Measurements from ENCODE around the gene SLC2A1. TPM values are rescaled to one million over a fixed set of nuclear protein-coding genes. Genes with fewer than 3 reads are reported as not detected.

Gene SLC2A1
- total RNA-seq, 2 donors from 2014 or later, result 4.2 to 13.2 TPM

DNA sequence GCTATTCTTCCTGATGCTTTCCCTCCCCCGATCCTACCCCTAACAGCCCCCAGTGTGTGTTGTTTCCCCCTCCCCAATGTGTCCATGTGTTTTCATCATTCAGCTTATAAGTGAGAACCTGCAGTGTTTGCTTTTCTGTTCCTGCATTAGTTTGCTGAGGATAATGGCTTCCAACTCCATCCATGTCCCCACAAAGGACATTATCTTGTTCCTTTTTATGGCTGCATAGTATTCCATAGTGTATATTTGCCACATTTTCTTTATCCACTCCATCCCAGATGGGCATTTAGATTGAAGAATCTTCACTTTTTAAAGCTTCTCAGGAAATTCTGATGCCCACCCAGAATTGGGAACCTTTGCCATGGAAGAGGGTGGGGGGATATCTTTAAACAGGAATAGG, 19.0 kb upstream of the SLC2A1 start:
- Histone ChIP-seq H3K9me3 (no peaks in the 10 kb centered on the region), H3K4me3 (no peak overlapping the region), H3K27ac (no peak overlapping the region), H3K36me3 (replicated peaks in 1 of 2; ENCODE audit: insufficient read depth in 1 of 2, low read depth in 2 of 2) (no peaks in the 10 kb centered on the region), H3K4me1 (no peaks in the 10 kb centered on the region), H3K27me3 (no peaks in the 10 kb centered on the region)
- TF ChIP-seq POLR2A (IDR thresholded peaks at IDR 0.05), result no peak
- TF ChIP-seq, protein P1, sequence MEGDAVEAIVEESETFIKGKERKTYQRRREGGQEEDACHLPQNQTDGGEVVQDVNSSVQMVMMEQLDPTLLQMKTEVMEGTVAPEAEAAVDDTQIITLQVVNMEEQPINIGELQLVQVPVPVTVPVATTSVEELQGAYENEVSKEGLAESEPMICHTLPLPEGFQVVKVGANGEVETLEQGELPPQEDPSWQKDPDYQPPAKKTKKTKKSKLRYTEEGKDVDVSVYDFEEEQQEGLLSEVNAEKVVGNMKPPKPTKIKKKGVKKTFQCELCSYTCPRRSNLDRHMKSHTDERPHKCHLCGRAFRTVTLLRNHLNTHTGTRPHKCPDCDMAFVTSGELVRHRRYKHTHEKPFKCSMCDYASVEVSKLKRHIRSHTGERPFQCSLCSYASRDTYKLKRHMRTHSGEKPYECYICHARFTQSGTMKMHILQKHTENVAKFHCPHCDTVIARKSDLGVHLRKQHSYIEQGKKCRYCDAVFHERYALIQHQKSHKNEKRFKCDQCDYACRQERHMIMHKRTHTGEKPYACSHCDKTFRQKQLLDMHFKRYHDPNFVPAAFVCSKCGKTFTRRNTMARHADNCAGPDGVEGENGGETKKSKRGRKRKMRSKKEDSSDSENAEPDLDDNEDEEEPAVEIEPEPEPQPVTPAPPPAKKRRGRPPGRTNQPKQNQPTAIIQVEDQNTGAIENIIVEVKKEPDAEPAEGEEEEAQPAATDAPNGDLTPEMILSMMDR (IDR thresholded peaks at IDR 0.05), result no peak
- DNase-seq (no peak), ATAC-seq (no peak)
- WGBS, 2 donors, result 90 to 100% methylated on average over 1 of the region's 1 CpG
- intact Hi-C loops (cut with DNase I), result no loop called here

DNA sequence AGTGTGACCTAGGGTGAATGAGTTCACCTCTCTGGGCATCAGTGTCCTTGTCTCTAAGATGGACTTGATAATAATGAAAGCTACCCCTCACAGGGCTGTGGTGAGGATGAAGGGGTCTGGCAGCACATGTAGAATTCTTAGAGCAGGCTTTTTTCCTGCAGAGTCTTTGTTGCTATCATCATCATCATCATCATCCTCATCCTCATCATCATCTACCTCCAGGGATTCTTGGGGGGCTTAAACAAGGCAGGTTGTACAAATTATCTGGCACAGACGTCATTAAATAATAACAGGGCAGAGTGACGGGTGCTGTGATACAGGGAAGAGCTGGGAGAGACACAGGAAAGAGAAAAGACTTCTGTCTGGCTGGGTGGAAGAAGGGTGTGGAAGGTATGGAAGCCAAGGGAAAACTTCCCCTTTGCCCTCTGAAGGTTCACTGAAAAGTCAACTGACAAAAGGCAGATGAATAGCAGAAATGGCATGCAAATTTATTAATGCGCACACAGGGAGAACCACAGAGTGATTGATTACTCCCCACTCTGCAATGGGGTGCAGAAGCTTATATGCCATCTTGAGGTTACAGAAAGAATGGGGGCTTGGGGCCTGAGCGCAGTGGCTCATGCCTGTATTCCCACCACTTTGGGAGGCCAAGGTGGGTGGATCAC, 17.0 kb upstream of the SLC2A1 start:
- TF ChIP-seq, protein P1 (IDR thresholded peaks at IDR 0.05), result no peak
- TF ChIP-seq POLR2A (IDR thresholded peaks at IDR 0.05), result no peak
- H3K27me3 ChIP-seq, result no peaks in the 10 kb centered on the region
- 76 to 80% methylated on average over 4 of the region's 4 CpGs for WGBS, 2 donors
- H3K9me3 ChIP-seq, result no peaks in the 10 kb centered on the region
- no peak for ATAC-seq
- no peak overlapping the region for H3K27ac ChIP-seq
- intact Hi-C loops (cut with DNase I), result no loop called here
- H3K4me3 ChIP-seq, result no peak overlapping the region
- H3K36me3 ChIP-seq (replicated peaks in 1 of 2; ENCODE audit: insufficient read depth in 1 of 2, low read depth in 2 of 2), result no peaks in the 10 kb centered on the region
- DNase-seq, result no peak
- H3K4me1 ChIP-seq, result no peaks in the 10 kb centered on the region

DNA sequence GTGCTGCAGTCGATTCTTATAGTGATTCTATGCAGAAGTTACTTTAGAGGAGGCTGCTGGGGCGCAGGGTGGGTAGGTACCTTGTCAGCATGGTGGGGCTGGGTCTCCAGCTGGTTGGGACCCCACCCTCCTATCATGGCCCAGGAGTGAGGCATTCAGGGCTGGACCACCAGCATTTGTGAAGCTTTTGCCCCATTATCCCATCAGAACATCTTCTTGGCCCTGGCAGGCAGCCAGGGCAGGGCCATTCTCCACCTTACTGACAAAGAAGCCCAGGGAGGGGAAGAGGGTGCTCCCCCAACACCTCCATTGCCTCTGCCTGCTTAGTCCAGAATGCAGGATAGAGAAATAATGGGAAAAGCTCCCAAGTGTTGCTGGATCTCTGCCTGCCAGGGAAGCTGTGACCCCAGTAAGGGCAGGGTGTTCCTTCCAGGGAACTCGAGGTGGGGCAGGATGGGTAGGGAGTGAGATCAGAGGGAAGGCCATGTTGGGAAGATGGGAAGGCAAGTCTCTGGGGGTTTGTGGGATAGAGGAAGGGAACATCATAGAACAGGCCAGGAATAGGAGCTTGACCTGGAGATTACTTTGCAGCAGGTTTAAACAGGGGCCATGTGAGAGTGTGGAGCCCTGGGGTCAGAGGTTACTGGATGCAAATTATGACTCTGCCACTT, 16.2 kb upstream of the SLC2A1 start:
- Histone ChIP-seq H3K27me3 (no peaks in the 10 kb centered on the region), H3K4me1 (no peaks in the 10 kb centered on the region), H3K9me3 (no peaks in the 10 kb centered on the region), H3K27ac (no peak overlapping the region), H3K36me3 (replicated peaks in 1 of 2; ENCODE audit: insufficient read depth in 1 of 2, low read depth in 2 of 2) (no peaks in the 10 kb centered on the region), H3K4me3 (no peak overlapping the region)
- no peak for ATAC-seq
- TF ChIP-seq, protein P1 (IDR thresholded peaks at IDR 0.05), result no peak
- no peak for TF ChIP-seq POLR2A (IDR thresholded peaks at IDR 0.05)
- intact Hi-C loops (cut with DNase I), result no loop called here
- no peak for DNase-seq
- 50 to 54% methylated on average over 1 to 3 of the region's 3 CpGs for WGBS, 2 donors

DNA sequence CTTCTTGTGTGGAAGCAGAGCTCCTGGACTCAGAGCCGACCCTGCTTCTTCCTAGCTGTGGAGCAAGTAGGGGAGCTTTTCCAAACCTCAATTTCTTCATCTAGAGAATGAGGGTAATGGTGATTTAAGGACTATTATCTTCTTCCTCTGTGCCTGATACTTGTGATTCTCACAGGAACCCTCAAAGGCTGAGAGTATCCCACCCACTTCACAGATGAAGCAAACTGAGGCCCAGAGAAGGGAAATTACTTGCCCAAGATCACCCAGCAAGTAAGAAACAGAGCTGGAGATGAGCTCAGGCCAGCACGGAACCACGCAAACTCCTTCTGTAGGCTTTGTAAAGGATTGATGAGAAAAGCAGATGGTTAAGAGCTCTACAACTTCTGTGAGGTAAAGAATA, 15.1 kb upstream of the SLC2A1 start:
- no peak for DNase-seq
- H3K36me3 ChIP-seq (replicated peaks in 1 of 2; ENCODE audit: insufficient read depth in 1 of 2, low read depth in 2 of 2), result no peaks in the 10 kb centered on the region
- intact Hi-C loops (cut with DNase I), result no loop called here
- H3K27ac ChIP-seq, result no peak overlapping the region
- no peaks in the 10 kb centered on the region for H3K4me1 ChIP-seq
- no peak overlapping the region for H3K4me3 ChIP-seq
- H3K9me3 ChIP-seq, result no peaks in the 10 kb centered on the region
- no peak for TF ChIP-seq POLR2A (IDR thresholded peaks at IDR 0.05)
- TF ChIP-seq, protein P1 (IDR thresholded peaks at IDR 0.05), result no peak
- H3K27me3 ChIP-seq, result no peaks in the 10 kb centered on the region
- ATAC-seq, result no peak
- 93 to 97% methylated on average over 3 of the region's 3 CpGs for WGBS, 2 donors

DNA sequence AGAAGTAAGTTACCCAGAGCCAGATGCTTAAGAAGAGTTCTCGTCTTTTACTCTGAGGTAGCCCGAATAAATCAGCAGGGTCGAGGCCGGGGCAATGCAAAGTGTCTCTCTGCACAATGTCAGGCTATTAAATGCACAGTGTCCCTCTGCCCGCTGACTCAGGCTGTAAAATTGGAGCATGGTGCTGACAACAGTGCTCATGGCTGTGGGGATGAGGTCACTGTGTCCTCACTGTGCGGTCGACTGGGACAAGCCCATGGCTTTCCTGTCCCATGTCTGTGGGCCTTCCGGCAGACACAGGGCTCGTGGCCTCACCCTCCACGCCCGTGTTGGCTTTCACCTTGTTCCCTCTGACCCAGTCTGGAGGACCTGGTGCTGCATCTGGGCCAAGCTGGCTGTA, 14.6 kb upstream of the SLC2A1 start:
- intact Hi-C loops (cut with DNase I), result no loop called here
- H3K27me3 ChIP-seq, result no peaks in the 10 kb centered on the region
- no peaks in the 10 kb centered on the region for H3K36me3 ChIP-seq (replicated peaks in 1 of 2; ENCODE audit: insufficient read depth in 1 of 2, low read depth in 2 of 2)
- no peaks in the 10 kb centered on the region for H3K4me1 ChIP-seq
- no peak overlapping the region for H3K4me3 ChIP-seq
- WGBS, 2 donors, result 81 to 82% methylated on average over 10 to 11 of the region's 11 CpGs
- DNase-seq (no peak), ATAC-seq (no peak)
- TF ChIP-seq POLR2A (IDR thresholded peaks at IDR 0.05), result no peak
- TF ChIP-seq, protein P1 (IDR thresholded peaks at IDR 0.05), result no peak
- H3K9me3 ChIP-seq, result no peaks in the 10 kb centered on the region
- H3K27ac ChIP-seq, result no peak overlapping the region
